ENCODE results near the gene AADACL2. TPM values are rescaled to one million over a fixed set of nuclear protein-coding genes. Genes with fewer than 3 reads are reported as not detected.
"Not testable (repeated sequence)": the region's sequence is repeated elsewhere in the genome, so short reads cannot be mapped to it uniquely, and the experiment has no call there.

The AADACL2 gene
- total and polyA plus RNA-seq, 7 donors: 0.04 TPM; not detected in 6

GRCh38 chr3:151776259-151776740, 42.6 kb downstream of the AADACL2 start:
- no peak for DNase-seq
- Histone ChIP-seq H3K9me3 (no peaks in the 10 kb centered on the region), H3K4me1 (no peaks in the 10 kb centered on the region), H3K27ac (no peak overlapping the region), H3K4me3 (no peak overlapping the region), H3K27me3 (ENCODE audit: insufficient read depth in 3 of 3, low read length in 2 of 3) (no peaks in the 10 kb centered on the region), H3K36me3 (ENCODE audit: insufficient read depth in 1 of 2, low read depth in 1 of 2) (no peaks in the 10 kb centered on the region)
- 86 to 93% (median 90%) methylated on average over 1 of the region's 1 CpG for WGBS, 3 donors
- no peak for ATAC-seq
- no peak for TF ChIP-seq CTCF (IDR thresholded peaks at IDR 0.05)
- intact Hi-C loops (cut with DNase I): no loop called here

- H3K27me3 ChIP-seq (ENCODE audit: insufficient read depth in 3 of 3, low read length in 2 of 3): no peaks in the 10 kb centered on the region
- ATAC-seq (no peak), DNase-seq (no peak)
- H3K36me3 ChIP-seq (ENCODE audit: insufficient read depth in 1 of 2, low read depth in 1 of 2): no peaks in the 10 kb centered on the region
- 80 to 90% (median 83%) methylated on average over 2 of the region's 2 CpGs for WGBS, 3 donors
- no peak overlapping the region for H3K27ac ChIP-seq
- no peaks in the 10 kb centered on the region for H3K4me1 ChIP-seq
- no peak for TF ChIP-seq CTCF (IDR thresholded peaks at IDR 0.05)
- no peaks in the 10 kb centered on the region for H3K9me3 ChIP-seq
- intact Hi-C loops (cut with DNase I): no loop called here
- H3K4me3 ChIP-seq: no peak overlapping the region
These were observed 44.2 kb downstream of the AADACL2 start for GRCh38 chr3:151777880-151778279.

GRCh38 chr3:151787626-151788025, 53.9 kb downstream of the AADACL2 start:
- no peak for ATAC-seq
- Histone ChIP-seq H3K4me1 (no peaks in the 10 kb centered on the region), H3K9me3 (no peaks in the 10 kb centered on the region), H3K4me3 (no peak overlapping the region), H3K36me3 (ENCODE audit: insufficient read depth in 1 of 2, low read depth in 1 of 2) (no peaks in the 10 kb centered on the region), H3K27ac (no peak overlapping the region), H3K27me3 (ENCODE audit: insufficient read depth in 3 of 3, low read length in 2 of 3) (no peaks in the 10 kb centered on the region)
- DNase-seq: no peak
- intact Hi-C loops (cut with DNase I): no loop called here
- no peak for TF ChIP-seq CTCF (IDR thresholded peaks at IDR 0.05)

GRCh38 chr3:151788401-151788800, 54.7 kb downstream of the AADACL2 start:
- H3K36me3 ChIP-seq (ENCODE audit: insufficient read depth in 1 of 2, low read depth in 1 of 2): no peaks in the 10 kb centered on the region
- no peak overlapping the region for H3K27ac ChIP-seq
- no peak overlapping the region for H3K4me3 ChIP-seq
- TF ChIP-seq CTCF (IDR thresholded peaks at IDR 0.05): no peak
- H3K9me3 ChIP-seq: no peaks in the 10 kb centered on the region
- WGBS, 3 donors: 86 to 91% (median 86%) methylated on average over 2 of the region's 2 CpGs
- H3K4me1 ChIP-seq: no peaks in the 10 kb centered on the region
- DNase-seq (no peak), ATAC-seq (no peak)
- H3K27me3 ChIP-seq (ENCODE audit: insufficient read depth in 3 of 3, low read length in 2 of 3): no peaks in the 10 kb centered on the region
- intact Hi-C loops (cut with DNase I): no loop called here

GRCh38 chr3:151789853-151790463, 56.2 kb downstream of the AADACL2 start:
- no peak for TF ChIP-seq CTCF (IDR thresholded peaks at IDR 0.05)
- ATAC-seq (no peak), DNase-seq (no peak)
- no peaks in the 10 kb centered on the region for H3K9me3 ChIP-seq
- H3K4me3 ChIP-seq: no peak overlapping the region
- no peaks in the 10 kb centered on the region for H3K36me3 ChIP-seq (ENCODE audit: insufficient read depth in 1 of 2, low read depth in 1 of 2)
- intact Hi-C loops (cut with DNase I): no loop called here
- H3K27ac ChIP-seq: no peak overlapping the region
- WGBS, 3 donors: 81 to 89% (median 81%) methylated on average over 1 of the region's 1 CpG
- no peaks in the 10 kb centered on the region for H3K27me3 ChIP-seq (ENCODE audit: insufficient read depth in 3 of 3, low read length in 2 of 3)
- no peaks in the 10 kb centered on the region for H3K4me1 ChIP-seq

GRCh38 chr3:151790763-151791162, 57.0 kb downstream of the AADACL2 start:
- 93 to 96% (median 95%) methylated on average over 2 of the region's 2 CpGs for WGBS, 3 donors
- H3K36me3 ChIP-seq (ENCODE audit: insufficient read depth in 1 of 2, low read depth in 1 of 2); H3K27ac ChIP-seq; DNase-seq; H3K4me1 ChIP-seq; intact Hi-C loops (cut with DNase I); H3K27me3 ChIP-seq (ENCODE audit: insufficient read depth in 3 of 3, low read length in 2 of 3); H3K9me3 ChIP-seq; ATAC-seq; H3K4me3 ChIP-seq: not testable (repeated sequence)
